ENCODE measurements around the gene EFHD1. TPM values are rescaled to one million over a fixed set of nuclear protein-coding genes. Genes with fewer than 3 reads are reported as not detected.

EFHD1 gene
- total RNA-seq, 1 donor, result 3.6 TPM

GRCh38 chr2:232628466-232629128, 4.8 kb upstream of the EFHD1 start:
- Histone ChIP-seq H2AFZ (ENCODE audit: low read length) (no peak overlapping the region), H3K4me1 (ENCODE audit: insufficient read depth, low read length) (peaks cover 9% of the 10 kb centered on the region), H3K9me3 (ENCODE audit: low read depth, low read length) (no peaks in the 10 kb centered on the region), H3K36me3 (ENCODE audit: insufficient read depth, low read length) (no peaks in the 10 kb centered on the region), H3K27ac (ENCODE audit: low read depth, low read length) (no peak overlapping the region), H3K27me3 (ENCODE audit: insufficient read depth, low read length) (peaks cover 30% of the 10 kb centered on the region), H3K4me2 (ENCODE audit: insufficient read depth, low read length) (no peak overlapping the region), H3K4me3 (ENCODE audit: insufficient read depth, low read length) (no peak overlapping the region), H3K79me2 (ENCODE audit: insufficient read depth, low read length) (no peaks in the 10 kb centered on the region), H4K20me1 (ENCODE audit: insufficient read depth, low read length) (no peaks in the 10 kb centered on the region)
- TF ChIP-seq CTCF (IDR thresholded peaks at IDR 0.05; ENCODE audit: extremely low read depth, low read depth, low read length), result no peak
- peak; percentile 56 for DNase-seq (ENCODE audit: insufficient read length, low spot score, missing footprints)

- H4K20me1 ChIP-seq (ENCODE audit: insufficient read depth, low read length), result no peaks in the 10 kb centered on the region
- TF ChIP-seq CTCF (IDR thresholded peaks at IDR 0.05; ENCODE audit: extremely low read depth, low read depth, low read length), result no peak
- peaks cover 9% of the 10 kb centered on the region for H3K4me1 ChIP-seq (ENCODE audit: insufficient read depth, low read length)
- DNase-seq (ENCODE audit: insufficient read length, low spot score, missing footprints), result peak; percentile 64
- H3K36me3 ChIP-seq (ENCODE audit: insufficient read depth, low read length), result no peaks in the 10 kb centered on the region
- H3K9me3 ChIP-seq (ENCODE audit: low read depth, low read length), result no peaks in the 10 kb centered on the region
- H3K27me3 ChIP-seq (ENCODE audit: insufficient read depth, low read length), result peaks cover 34% of the 10 kb centered on the region
- H3K79me2 ChIP-seq (ENCODE audit: insufficient read depth, low read length), result no peaks in the 10 kb centered on the region
- H3K4me2 ChIP-seq (ENCODE audit: insufficient read depth, low read length), result no peak overlapping the region
- no peak overlapping the region for H3K27ac ChIP-seq (ENCODE audit: low read depth, low read length)
- H2AFZ ChIP-seq (ENCODE audit: low read length), result no peak overlapping the region
- no peak overlapping the region for H3K4me3 ChIP-seq (ENCODE audit: insufficient read depth, low read length)
These were observed 4.3 kb upstream of the EFHD1 start for GRCh38 chr2:232629129-232629475.

GRCh38 chr2:232632229-232632903, 1.0 kb upstream of the EFHD1 start:
- Histone ChIP-seq H3K4me2 (ENCODE audit: insufficient read depth, low read length) (peak overlapping the region; percentile 62), H3K9me3 (ENCODE audit: low read depth, low read length) (no peaks in the 10 kb centered on the region), H3K27ac (ENCODE audit: low read depth, low read length) (no peak overlapping the region), H3K4me1 (ENCODE audit: insufficient read depth, low read length) (peaks cover 11% of the 10 kb centered on the region), H3K4me3 (ENCODE audit: insufficient read depth, low read length) (peak overlapping the region; percentile 64), H4K20me1 (ENCODE audit: insufficient read depth, low read length) (no peaks in the 10 kb centered on the region), H2AFZ (ENCODE audit: low read length) (no peak overlapping the region), H3K27me3 (ENCODE audit: insufficient read depth, low read length) (peaks cover 54% of the 10 kb centered on the region), H3K79me2 (ENCODE audit: insufficient read depth, low read length) (no peaks in the 10 kb centered on the region), H3K36me3 (ENCODE audit: insufficient read depth, low read length) (no peaks in the 10 kb centered on the region)
- no peak for DNase-seq (ENCODE audit: insufficient read length, low spot score, missing footprints)
- TF ChIP-seq CTCF (IDR thresholded peaks at IDR 0.05; ENCODE audit: extremely low read depth, low read depth, low read length), result no peak

GRCh38 chr2:232632904-232633412, 446 bp upstream of the EFHD1 start:
- no peak for TF ChIP-seq CTCF (IDR thresholded peaks at IDR 0.05; ENCODE audit: extremely low read depth, low read depth, low read length)
- Histone ChIP-seq H3K9me3 (ENCODE audit: low read depth, low read length) (no peaks in the 10 kb centered on the region), H3K4me2 (ENCODE audit: insufficient read depth, low read length) (peak overlapping the region; percentile 62), H4K20me1 (ENCODE audit: insufficient read depth, low read length) (no peaks in the 10 kb centered on the region), H3K27me3 (ENCODE audit: insufficient read depth, low read length) (peaks cover 59% of the 10 kb centered on the region), H3K36me3 (ENCODE audit: insufficient read depth, low read length) (no peaks in the 10 kb centered on the region), H3K4me1 (ENCODE audit: insufficient read depth, low read length) (peaks cover 11% of the 10 kb centered on the region), H3K27ac (ENCODE audit: low read depth, low read length) (no peak overlapping the region), H3K79me2 (ENCODE audit: insufficient read depth, low read length) (no peaks in the 10 kb centered on the region), H3K4me3 (ENCODE audit: insufficient read depth, low read length) (peak overlapping the region; percentile 64), H2AFZ (ENCODE audit: low read length) (peak overlapping the region; percentile 51)
- peak; percentile 52 for DNase-seq (ENCODE audit: insufficient read length, low spot score, missing footprints)

All from osteoblast (primary cell).